LNCaP clone FGC (cell line): Measurements from ENCODE around the gene MYPN.

Source experiments
- DNase-seq: peaks from one replicate; pipeline ENCODE4 v3.0.0-alpha.2; 2011; ENCODE audit warnings: low read depth
- H3K4me3 ChIP-seq: 2 replicates; pipeline ENCODE4 v1.5.1; 2011; ENCODE audit warnings: mild to moderate bottlenecking, low read depth, low read length, control low read depth
- TF ChIP-seq, protein P1 (sequence below): IDR thresholded peaks from 2 replicates; pipeline ENCODE4 v1.5.1; 2012; ENCODE audit warnings: mild to moderate bottlenecking; ENCODE audit not compliant: control insufficient read depth, insufficient read depth; ENCODE audit errors: extremely low read depth

MYPN gene

DNA sequence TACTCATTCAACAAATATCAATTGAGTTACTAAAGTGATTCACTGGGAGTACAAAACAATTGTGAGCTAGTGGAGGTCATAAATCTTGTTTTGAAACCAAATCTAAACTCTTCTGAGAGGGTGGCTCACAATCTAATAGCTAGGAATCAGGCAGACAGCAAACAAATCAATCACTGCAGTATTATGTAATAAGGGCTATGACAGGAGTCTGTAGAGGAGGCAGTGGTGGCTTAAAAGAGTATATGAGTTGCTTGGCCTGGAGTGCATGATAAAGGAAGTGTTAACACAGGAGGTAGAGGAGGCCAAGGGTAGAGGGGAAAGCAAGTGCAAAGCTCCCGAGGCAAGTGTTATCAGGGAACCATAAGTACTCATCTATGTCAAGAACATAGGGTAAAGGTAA lies 16.5 kb downstream of the MYPN start:
- no peak overlapping the region for H3K4me3 ChIP-seq
- TF ChIP-seq, protein P1, sequence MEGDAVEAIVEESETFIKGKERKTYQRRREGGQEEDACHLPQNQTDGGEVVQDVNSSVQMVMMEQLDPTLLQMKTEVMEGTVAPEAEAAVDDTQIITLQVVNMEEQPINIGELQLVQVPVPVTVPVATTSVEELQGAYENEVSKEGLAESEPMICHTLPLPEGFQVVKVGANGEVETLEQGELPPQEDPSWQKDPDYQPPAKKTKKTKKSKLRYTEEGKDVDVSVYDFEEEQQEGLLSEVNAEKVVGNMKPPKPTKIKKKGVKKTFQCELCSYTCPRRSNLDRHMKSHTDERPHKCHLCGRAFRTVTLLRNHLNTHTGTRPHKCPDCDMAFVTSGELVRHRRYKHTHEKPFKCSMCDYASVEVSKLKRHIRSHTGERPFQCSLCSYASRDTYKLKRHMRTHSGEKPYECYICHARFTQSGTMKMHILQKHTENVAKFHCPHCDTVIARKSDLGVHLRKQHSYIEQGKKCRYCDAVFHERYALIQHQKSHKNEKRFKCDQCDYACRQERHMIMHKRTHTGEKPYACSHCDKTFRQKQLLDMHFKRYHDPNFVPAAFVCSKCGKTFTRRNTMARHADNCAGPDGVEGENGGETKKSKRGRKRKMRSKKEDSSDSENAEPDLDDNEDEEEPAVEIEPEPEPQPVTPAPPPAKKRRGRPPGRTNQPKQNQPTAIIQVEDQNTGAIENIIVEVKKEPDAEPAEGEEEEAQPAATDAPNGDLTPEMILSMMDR = no peak
- no peak for DNase-seq

DNA sequence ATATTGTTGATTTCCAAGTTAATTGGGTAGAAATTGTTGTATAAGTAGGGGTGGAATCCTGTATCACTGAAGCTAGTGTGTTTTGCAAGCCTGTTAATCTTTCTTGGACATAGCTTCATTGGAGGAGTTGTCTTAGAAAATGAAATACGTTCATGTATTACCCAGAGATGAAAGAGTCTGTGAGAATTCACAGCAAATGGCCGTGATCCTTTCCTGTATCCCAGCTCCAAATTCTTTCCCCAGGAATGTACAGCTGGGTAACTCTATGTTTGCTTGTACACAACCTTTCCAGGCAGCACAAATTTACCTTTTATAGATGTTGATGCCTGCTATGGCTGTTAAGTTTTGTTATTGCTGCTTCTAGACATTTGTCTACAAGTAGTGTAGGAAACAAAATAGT lies 18.7 kb downstream of the MYPN start:
- TF ChIP-seq, protein P1 = no peak
- DNase-seq = no peak
- H3K4me3 ChIP-seq = no peak overlapping the region

DNA sequence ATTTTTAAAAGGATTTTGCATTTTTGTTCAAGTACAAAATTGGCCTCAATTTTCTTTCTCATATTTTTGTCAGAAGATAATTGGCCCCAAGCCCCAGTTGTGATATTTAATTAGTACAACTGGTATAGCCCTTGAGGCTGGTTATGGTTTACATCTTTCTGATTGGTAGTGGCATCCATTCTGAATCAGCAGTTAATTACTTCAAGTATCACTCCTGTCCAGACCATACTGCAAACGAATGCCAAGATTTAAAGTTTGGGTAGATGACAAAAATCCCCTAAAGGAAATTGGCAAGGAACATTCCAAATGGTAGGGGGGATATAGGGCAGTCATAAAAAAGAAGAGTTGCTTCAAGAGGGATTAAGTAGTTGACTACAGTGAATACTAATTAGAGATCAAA lies 23.1 kb downstream of the MYPN start:
- no peak overlapping the region for H3K4me3 ChIP-seq
- TF ChIP-seq, protein P1 = no peak
- no peak for DNase-seq

DNA sequence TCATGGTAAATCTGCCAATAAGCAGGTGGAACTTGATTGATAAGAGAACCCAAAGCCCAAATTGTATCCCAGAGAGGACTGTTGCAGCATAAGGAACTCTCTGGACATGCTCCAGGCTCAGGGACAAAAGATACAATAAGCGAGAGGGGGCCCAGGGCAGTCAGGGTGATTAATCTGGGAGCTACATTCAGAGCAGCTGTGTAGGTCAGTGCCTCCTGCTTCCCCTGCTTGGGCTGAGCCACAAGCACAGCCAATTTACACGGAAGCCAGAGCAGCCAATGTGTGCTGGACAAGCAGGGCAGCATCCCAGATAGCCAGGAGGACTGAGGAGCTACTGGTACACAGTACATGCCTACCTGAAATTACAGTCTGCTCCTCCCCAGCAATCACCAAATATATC lies 24.2 kb downstream of the MYPN start:
- TF ChIP-seq, protein P1 = no peak
- no peak for DNase-seq
- H3K4me3 ChIP-seq = no peak overlapping the region

DNA sequence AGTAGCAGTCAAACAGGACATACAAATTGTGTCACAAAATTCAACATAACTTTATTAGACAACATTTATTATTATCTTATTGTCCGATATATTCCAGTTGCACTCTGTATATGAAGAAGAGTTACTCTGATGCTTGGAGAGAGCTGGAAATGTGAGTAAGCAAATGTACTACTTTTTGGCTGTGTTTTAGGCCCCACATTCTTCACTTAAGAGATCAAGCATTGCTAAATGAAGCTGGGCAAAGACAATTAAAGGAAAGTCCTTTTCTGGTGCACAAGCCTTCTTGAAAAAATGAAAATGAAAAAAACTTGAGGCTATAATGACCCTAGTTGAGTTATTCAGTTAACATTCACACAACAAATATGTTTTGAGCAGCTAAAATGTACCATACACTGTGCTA lies 26.1 kb downstream of the MYPN start:
- TF ChIP-seq, protein P1 = no peak
- DNase-seq = no peak
- no peak overlapping the region for H3K4me3 ChIP-seq

DNA sequence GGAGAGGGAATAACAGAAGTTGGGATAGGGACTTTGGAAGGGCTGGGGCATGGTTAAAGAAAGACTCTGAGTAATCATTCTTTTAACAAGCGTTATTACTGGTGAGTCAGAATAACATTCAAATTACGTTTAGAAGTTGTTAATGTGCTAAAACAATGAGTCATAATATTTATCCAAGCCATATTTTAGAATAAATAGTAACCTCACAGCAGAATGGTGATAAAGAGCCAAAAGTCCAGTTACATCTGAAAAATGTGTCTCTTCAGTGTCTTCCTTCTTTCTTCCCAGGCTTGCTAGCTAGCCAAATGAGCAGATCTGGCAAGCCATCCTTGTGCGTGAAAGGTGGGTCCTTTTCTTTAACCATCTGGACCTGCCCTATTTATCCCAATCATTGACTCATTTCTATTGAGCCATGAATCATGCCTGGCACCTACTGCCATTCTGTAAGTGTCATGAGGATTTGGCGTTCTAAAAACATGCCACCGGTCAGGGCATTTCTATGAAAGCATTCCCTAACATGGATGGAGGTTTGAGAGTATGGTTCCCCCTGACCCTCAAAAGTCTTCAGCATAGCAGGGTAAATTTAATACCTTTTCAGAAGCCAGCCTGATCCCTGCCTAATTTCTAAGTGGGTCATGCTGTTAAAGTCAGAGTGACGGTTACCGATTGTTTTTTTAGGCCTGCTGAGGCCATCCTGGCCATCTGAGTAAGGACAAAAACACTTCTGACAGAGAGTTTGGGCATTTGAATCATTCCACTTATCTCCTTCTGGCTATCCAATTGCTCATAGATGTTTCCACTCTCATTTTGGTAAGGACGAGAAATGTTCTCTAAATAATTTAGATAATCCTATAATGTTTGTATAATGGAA lies 26.9 kb downstream of the MYPN start:
- no peak overlapping the region for H3K4me3 ChIP-seq
- TF ChIP-seq, protein P1 = no peak
- DNase-seq = no peak

DNA sequence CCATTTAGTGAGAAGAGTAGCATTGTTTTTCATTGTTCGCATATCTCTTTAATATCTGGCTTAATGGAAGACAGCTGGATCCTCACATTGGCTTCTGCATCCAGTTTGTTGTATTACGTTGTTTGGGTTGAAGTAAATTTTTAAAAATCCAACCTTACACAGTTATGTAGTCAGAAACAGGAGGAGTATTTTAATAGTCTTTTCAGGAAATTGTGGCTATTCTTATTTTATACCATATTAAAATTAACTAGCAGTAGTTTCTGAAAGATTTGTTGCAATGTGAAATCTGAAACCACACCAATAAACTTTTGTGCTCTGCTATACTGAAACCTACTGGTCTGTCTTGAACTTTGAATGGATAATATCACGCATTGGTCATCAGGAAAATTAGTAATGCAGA lies 27.9 kb downstream of the MYPN start:
- H3K4me3 ChIP-seq = no peak overlapping the region
- TF ChIP-seq, protein P1 = no peak
- DNase-seq = no peak
